H9 (cell line): ENCODE results near the gene JPH2. TPM values are rescaled to one million over a fixed set of nuclear protein-coding genes. Genes with fewer than 3 reads are reported as not detected.

Source experiments
- DNase-seq: peaks from one replicate; pipeline ENCODE4 v3.0.0-alpha.2; 2017
- H2AFZ ChIP-seq: one replicate; pipeline ENCODE4 v1.6.1; 2013; ENCODE audit warnings: mild to moderate bottlenecking, low read length, control low read depth, moderate library complexity
- H2AK5ac ChIP-seq: 2 replicates; pipeline ENCODE4 v1.6.1; 2013; ENCODE audit warnings: low read length, control low read depth, mixed read lengths; ENCODE audit not compliant: insufficient read length
- H2BK120ac ChIP-seq: one replicate; pipeline ENCODE4 v1.6.1; 2013; ENCODE audit warnings: low read depth, mild to moderate bottlenecking, low read length, control low read depth, inconsistent platforms; ENCODE audit not compliant: poor library complexity, severe bottlenecking
- H2BK12ac ChIP-seq: 2 replicates; pipeline ENCODE4 v1.6.1; 2013; ENCODE audit warnings: low read length, control low read depth, mixed read lengths, low read depth; ENCODE audit not compliant: insufficient read length
- H2BK15ac ChIP-seq: 2 replicates; pipeline ENCODE4 v1.6.1; 2013; ENCODE audit warnings: low read depth, low read length, control low read depth
- H2BK20ac ChIP-seq: one replicate; pipeline ENCODE4 v1.6.1; 2013; ENCODE audit warnings: low read depth, mild to moderate bottlenecking, low read length, control low read depth, inconsistent platforms; ENCODE audit not compliant: poor library complexity, severe bottlenecking
- H2BK5ac ChIP-seq: 2 replicates; pipeline ENCODE4 v1.6.1; 2013; ENCODE audit warnings: low read length, control low read depth, mixed read lengths; ENCODE audit not compliant: insufficient read length
- H3K14ac ChIP-seq: 2 replicates; pipeline ENCODE4 v1.6.1; 2013; ENCODE audit warnings: low read length, control low read depth; ENCODE audit not compliant: insufficient read depth
- H3K18ac ChIP-seq: 2 replicates; pipeline ENCODE4 v1.6.1; 2013; ENCODE audit warnings: low read depth, mild to moderate bottlenecking, mixed read lengths, low read length, control low read depth; ENCODE audit not compliant: insufficient read length
- H3K23ac ChIP-seq: 2 replicates; pipeline ENCODE4 v1.6.1; 2013; ENCODE audit warnings: low read length, control low read depth, mixed read lengths, low read depth; ENCODE audit not compliant: insufficient read length
- H3K23me2 ChIP-seq: 2 replicates; pipeline ENCODE4 v1.6.1; 2013; ENCODE audit warnings: low read depth, mild to moderate bottlenecking, mixed read lengths, low read length, control low read depth; ENCODE audit not compliant: insufficient read length, poor library complexity, severe bottlenecking
- H3K27ac ChIP-seq: 2 replicates; pipeline ENCODE4 v1.5.1; 2013; ENCODE audit warnings: low read length, control low read depth, mixed read lengths, low read depth; ENCODE audit not compliant: insufficient read length
- H3K27me3 ChIP-seq: 2 replicates; pipeline ENCODE4 v1.6.1; 2013; ENCODE audit warnings: low read length, control low read depth, inconsistent platforms; ENCODE audit not compliant: insufficient read depth
- H3K4ac ChIP-seq: 2 replicates; pipeline ENCODE4 v1.6.1; 2013; ENCODE audit warnings: low read depth, mild to moderate bottlenecking, control low read depth, inconsistent platforms, low read length, moderate library complexity
- H3K4me1 ChIP-seq: 2 replicates; pipeline ENCODE4 v1.6.1; 2013; ENCODE audit warnings: low read length, control low read depth, inconsistent platforms; ENCODE audit not compliant: insufficient read depth
- H3K4me2 ChIP-seq: 2 replicates; pipeline ENCODE4 v1.6.1; 2013; ENCODE audit warnings: low read length, control low read depth, mixed read lengths; ENCODE audit not compliant: insufficient read length, insufficient read depth
- H3K56ac ChIP-seq: 2 replicates; pipeline ENCODE4 v1.6.1; 2013; ENCODE audit warnings: low read depth, mild to moderate bottlenecking, mixed read lengths, low read length, control low read depth; ENCODE audit not compliant: insufficient read length
- H3K79me1 ChIP-seq: 2 replicates; pipeline ENCODE4 v1.6.1; 2013; ENCODE audit warnings: low read depth, mild to moderate bottlenecking, moderate library complexity, low read length, control low read depth, inconsistent platforms; ENCODE audit not compliant: insufficient read depth, poor library complexity, severe bottlenecking
- H3K79me2 ChIP-seq: 2 replicates; pipeline ENCODE4 v1.6.1; 2013; ENCODE audit warnings: low read length, control low read depth, inconsistent platforms; ENCODE audit not compliant: insufficient read depth
- H3K9ac ChIP-seq: 2 replicates; pipeline ENCODE4 v1.6.1; 2013; ENCODE audit warnings: low read length, control low read depth, mixed read lengths; ENCODE audit not compliant: insufficient read length; ENCODE audit errors: extremely low read depth
- H3K9me3 ChIP-seq: one replicate; pipeline ENCODE4 v1.6.1; 2013; ENCODE audit warnings: low read depth, low read length, inconsistent platforms; ENCODE audit not compliant: control insufficient read depth
- H3T11ph ChIP-seq: one replicate; pipeline ENCODE4 v1.6.1; 2013; ENCODE audit warnings: mild to moderate bottlenecking, low read length, control low read depth, inconsistent platforms
- H4K20me1 ChIP-seq: one replicate; pipeline ENCODE4 v1.6.1; 2013; ENCODE audit not compliant: control insufficient read depth, insufficient read length, insufficient read depth
- H4K5ac ChIP-seq: 2 replicates; pipeline ENCODE4 v1.6.1; 2013; ENCODE audit warnings: low read depth, mild to moderate bottlenecking, mixed read lengths, low read length, control low read depth; ENCODE audit not compliant: insufficient read length
- H4K8ac ChIP-seq: replicated peaks from 2 replicates; pipeline ENCODE4 v1.6.1; 2013; ENCODE audit warnings: low read length, control low read depth, mixed read lengths, low read depth; ENCODE audit not compliant: insufficient read length
- H4K91ac ChIP-seq: 2 replicates; pipeline ENCODE4 v1.6.1; 2013; ENCODE audit warnings: low read depth, mild to moderate bottlenecking, moderate library complexity, mixed read lengths, low read length, control low read depth; ENCODE audit not compliant: insufficient read length
- H3K27ac Mint-ChIP-seq, 3 experiments: 2 replicates in 2 of 3; 3 replicates in 1 of 3; pipeline ENCODE4 v1.8.0; 2020 to 2021; ENCODE audit warnings: mixed read lengths in 3 of 3, mild to moderate bottlenecking in 1 of 3, moderate library complexity in 1 of 3
- H3K27me3 Mint-ChIP-seq: 2 replicates; pipeline ENCODE4 v1.8.0; 2021; ENCODE audit warnings: low read depth, mild to moderate bottlenecking, moderate library complexity, mixed read lengths
- H3K36me3 Mint-ChIP-seq, 3 experiments: 2 replicates in 2 of 3; 3 replicates in 1 of 3; pipeline ENCODE4 v1.8.0; 2020 to 2021; ENCODE audit warnings: low read depth in 3 of 3, mixed read lengths in 3 of 3; ENCODE audit not compliant: insufficient read depth in 1 of 3
- H3K4me1 Mint-ChIP-seq, 2 experiments: 2 replicates each; pipeline ENCODE4 v1.8.0; 2020; ENCODE audit warnings: mixed read lengths in 2 of 2
- H3K4me3 Mint-ChIP-seq, 2 experiments: 2 replicates in 1 of 2; 3 replicates in 1 of 2; pipeline ENCODE4 v1.8.0; 2020 to 2021; ENCODE audit warnings: mild to moderate bottlenecking in 2 of 2, mixed read lengths in 2 of 2, moderate library complexity in 1 of 2
- H3K9me3 Mint-ChIP-seq, 2 experiments: 2 replicates in 1 of 2; 3 replicates in 1 of 2; pipeline ENCODE4 v1.8.0; 2020; ENCODE audit warnings: mild to moderate bottlenecking in 2 of 2, mixed read lengths in 2 of 2, moderate library complexity in 1 of 2
- CTCF ChIP-seq: fragments of 200-600 bp; sonication (generic); conservative IDR thresholded peaks from 3 replicates; pipeline ENCODE4 v1.8.0; 2021; ENCODE audit warnings: antibody characterized with exemption, mild to moderate bottlenecking
- WGBS: extraction: QIAGEN DNeasy Blood & Tissue Kit; methylation state at CpG from one replicate; pipeline ENCODE4 v1.1.7; 2013; ENCODE audit warnings: missing lambda C conversion rate, low lambda C conversion rate, mixed read lengths; ENCODE audit not compliant: insufficient read length; ENCODE audit errors: extremely low coverage; 5-methylcytosine and 5-hydroxymethylcytosine counted together
- total RNA-seq: library from RNA; stranded (reverse); gene quantifications from 2 replicates; pipeline ENCODE4 v1.2.1, GENCODE V29; 2021

Gene JPH2
- total RNA-seq, 1 experiment from 2014 or later: 0.31 TPM

GRCh38 chr20:44112889-44113617 is 73.9 kb downstream of the JPH2 start:
- Histone ChIP-seq H2BK5ac (no peak overlapping the region), H3K4me1 (no peaks in the 10 kb centered on the region), H4K20me1 (no peaks in the 10 kb centered on the region), H3K9me3 (no peaks in the 10 kb centered on the region), H2BK20ac (no peak overlapping the region), H3K14ac (no peak overlapping the region; the same call in 1 of the 2 replicates), H2AK5ac (no peak overlapping the region), H3T11ph (no peak overlapping the region), H4K5ac (no peak overlapping the region), H3K27ac (no peak overlapping the region), H3K23me2 (no peaks in the 10 kb centered on the region), H2AFZ (no peak overlapping the region), H3K18ac (no peak overlapping the region), H2BK12ac (no peak overlapping the region), H3K9ac (no peak overlapping the region), H4K91ac (no peak overlapping the region), H3K79me2 (no peaks in the 10 kb centered on the region), H2BK15ac (no peak overlapping the region), H3K4ac (no peak overlapping the region), H3K56ac (no peak overlapping the region), H3K27me3 (no peaks in the 10 kb centered on the region), H2BK120ac (no peak overlapping the region), H4K8ac (no peak overlapping the region), H3K79me1 (no peaks in the 10 kb centered on the region), H3K4me2 (no peak overlapping the region), H3K23ac (no peak overlapping the region)
- no peak overlapping the region for H3K4me3 Mint-ChIP-seq
- no CpG with 5 or more reads among the region's 7 CpGs for WGBS
- H3K27ac Mint-ChIP-seq: no peak overlapping the region
- peaks cover 2% of the 10 kb centered on the region; the same call in 1 of the 2 replicates for H3K27me3 Mint-ChIP-seq
- no peak for DNase-seq
- peaks cover 6 to 16% of the 10 kb centered on the region in 2 experiments; a peak in 3 of 4 replicates for H3K4me1 Mint-ChIP-seq
- H3K9me3 Mint-ChIP-seq: peaks cover 11 to 12% of the 10 kb centered on the region in 2 experiments
- TF ChIP-seq CTCF: no peak
- peaks cover 0 to 10% (median 5%) of the 10 kb centered on the region in 3 experiments; a peak in 4 of 7 replicates for H3K36me3 Mint-ChIP-seq
